Stimulated activated CD4-positive, alpha-beta T cell treated with anti-CD3 and anti-CD28 coated beads, TNF-alpha, amount 100 ng/mL, for 4 hours (primary cell): ENCODE data around the gene RNF224.
"Not testable (repeated sequence)": the region's sequence is repeated elsewhere in the genome, so short reads cannot be mapped to it uniquely, and the experiment has no call there.

Experiments used
- DNase-seq, 3 experiments: peaks; one replicate each; pipeline ENCODE4 v3.0.0-alpha.2; 2020; ENCODE audit warnings: low read depth in 3 of 3

Gene RNF224

DNA sequence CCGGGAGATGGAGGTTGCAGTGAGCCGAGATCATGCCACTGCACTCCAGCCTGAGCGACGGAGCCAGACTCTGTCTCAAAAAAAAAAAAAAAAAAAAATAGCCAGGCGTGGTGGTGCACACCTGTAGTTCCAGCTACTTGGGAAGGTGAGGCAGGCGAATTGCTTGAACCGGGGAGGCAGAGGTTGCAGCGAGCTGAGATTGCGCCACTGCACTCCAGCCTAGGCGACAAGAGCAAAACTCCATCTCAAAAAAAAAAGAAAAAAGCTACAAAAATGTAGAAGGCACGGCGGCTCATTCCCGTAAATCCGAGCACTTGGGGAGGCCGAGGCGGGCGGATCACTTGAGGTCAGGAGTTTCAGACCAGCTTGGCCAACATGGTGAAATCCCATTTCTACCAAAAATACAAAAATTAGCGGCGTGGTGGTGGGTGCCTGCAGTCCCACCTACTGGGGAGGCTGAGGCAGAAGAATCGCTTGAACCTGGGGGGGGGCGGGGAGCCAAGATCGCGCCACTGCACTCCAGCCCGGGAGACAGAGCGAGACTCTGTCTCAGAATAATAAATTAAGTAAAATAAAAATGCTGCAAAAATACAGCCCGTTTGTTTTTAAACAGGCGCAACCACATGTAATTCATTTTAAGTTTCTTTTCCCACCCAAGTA, 12.4 kb downstream of the RNF224 start:
- DNase-seq, result not testable (repeated sequence)

DNA sequence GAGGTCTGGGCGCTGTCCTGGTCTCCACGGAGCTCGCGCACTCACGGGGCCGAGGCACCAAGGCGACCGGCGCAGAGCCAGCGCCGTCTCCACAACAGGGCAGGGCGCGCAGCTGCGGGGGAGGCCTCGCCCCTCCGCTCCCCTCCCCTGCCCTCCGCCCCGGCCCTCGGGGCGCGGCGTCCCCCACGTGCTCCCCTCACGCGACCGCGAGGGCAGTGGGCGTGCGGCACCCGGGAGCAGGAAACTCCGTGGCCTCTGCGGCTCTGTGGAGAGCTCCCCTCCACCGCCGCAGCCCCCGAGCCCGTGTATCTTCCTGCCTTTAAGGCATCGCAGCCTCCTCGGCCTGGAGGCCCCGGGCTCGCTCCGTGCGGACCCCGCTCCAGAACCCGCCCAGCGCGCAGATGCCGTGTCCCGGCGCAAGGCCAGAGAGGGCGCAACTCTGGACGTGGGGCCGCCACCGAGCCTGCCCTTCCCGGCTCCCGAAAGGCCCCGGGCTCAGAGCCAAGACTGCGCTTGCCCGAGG, 13.1 kb downstream of the RNF224 start:
- peak in 2 of 3 experiments; percentile 51 to 66 for DNase-seq

DNA sequence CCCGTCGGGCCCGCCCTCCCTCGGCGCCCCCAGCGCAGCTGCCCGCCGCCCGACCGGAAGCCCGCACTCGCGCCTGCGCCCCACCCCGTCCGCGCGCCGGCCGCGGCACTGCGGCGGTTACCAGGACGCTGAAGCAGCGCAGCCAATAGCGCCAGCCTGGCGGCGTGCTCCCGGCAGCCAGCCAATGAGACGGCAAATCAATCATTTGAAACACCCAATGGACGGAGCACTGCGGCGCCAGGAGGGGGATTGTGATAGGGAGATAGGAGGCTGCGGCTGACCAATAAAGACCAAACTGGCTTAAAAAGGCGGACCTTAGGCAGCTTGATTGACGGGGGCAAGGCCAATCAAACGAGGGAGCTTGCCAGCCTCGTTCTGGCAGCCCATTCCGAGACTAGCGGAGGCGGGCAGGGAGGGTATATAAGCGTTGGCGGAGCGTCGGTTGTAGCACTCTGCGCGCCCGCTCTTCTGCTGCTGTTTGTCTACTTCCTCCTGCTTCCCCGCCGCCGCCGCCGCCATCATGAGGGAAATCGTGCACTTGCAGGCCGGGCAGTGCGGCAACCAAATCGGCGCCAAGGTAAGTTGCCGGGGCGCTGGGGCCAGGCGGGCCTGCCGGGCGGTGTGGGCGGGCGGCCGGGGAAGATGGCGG, 13.7 kb downstream of the RNF224 start, which contains the start of gene TUBB4B:
TUBB4B (plus strand) TSS at position 447 of the 649 bp plus-strand sequence; CDS start at position 521, 74 bp downstream.
- DNase-seq, result peak; percentile 86 to 96 (median 95)

DNA sequence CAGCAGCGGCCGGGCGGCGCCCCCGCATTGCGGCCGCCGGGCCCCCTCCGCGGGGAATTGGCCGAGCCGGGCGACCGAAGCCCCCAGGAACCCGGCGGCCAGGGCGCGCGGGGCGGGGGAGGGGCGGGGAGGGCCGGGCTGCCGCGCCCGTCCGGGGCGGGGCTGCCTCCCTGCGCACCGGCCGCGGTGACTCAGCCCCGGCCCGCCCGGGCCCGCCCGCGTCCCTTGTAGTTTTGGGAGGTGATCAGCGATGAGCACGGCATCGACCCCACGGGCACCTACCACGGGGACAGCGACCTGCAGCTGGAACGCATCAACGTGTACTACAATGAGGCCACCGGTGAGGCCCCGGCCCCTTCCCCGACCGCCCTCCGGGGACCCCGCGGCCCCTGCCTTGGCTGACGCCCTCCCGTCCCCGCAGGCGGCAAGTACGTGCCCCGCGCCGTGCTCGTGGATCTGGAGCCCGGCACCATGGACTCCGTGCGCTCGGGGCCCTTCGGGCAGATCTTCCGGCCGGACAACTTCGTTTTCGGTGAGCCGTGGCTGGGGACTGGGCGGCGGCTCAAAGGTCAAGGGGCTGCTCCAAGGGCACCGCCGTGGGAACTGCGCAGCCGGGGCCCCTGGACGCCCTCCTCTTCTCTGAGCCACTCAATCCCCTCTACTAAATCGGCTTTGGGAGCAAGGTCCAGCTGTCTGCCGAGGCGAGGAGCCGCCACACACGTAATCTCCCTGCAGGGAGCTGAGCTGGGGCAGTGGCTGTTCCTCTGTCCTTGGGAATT, 14.4 kb downstream of the RNF224 start:
- DNase-seq, result peak; percentile 57 to 65 (median 60)

DNA sequence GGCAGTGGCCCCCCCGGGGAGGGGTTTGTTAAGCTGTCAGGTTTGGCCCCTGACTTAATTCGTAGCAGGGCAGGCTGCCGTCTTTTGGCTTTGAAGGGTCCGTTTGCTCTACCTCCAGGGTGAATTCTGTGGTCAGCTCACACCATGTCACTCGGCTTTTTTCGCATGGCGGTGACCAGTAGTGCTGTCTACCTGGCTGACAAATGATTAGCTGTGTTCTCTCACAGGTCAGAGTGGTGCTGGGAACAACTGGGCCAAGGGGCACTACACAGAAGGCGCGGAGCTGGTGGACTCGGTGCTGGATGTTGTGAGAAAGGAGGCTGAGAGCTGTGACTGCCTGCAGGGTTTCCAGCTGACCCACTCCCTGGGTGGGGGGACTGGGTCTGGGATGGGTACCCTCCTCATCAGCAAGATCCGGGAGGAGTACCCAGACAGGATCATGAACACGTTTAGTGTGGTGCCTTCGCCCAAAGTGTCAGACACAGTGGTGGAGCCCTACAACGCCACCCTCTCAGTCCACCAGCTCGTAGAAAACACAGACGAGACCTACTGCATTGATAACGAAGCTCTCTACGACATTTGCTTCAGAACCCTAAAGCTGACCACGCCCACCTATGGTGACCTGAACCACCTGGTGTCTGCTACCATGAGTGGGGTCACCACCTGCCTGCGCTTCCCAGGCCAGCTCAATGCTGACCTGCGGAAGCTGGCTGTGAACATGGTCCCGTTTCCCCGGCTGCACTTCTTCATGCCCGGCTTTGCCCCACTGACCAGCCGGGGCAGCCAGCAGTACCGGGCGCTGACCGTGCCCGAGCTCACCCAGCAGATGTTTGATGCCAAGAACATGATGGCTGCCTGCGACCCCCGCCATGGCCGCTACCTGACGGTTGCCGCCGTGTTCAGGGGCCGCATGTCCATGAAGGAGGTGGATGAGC, 15.2 kb downstream of the RNF224 start:
- no peak for DNase-seq

DNA sequence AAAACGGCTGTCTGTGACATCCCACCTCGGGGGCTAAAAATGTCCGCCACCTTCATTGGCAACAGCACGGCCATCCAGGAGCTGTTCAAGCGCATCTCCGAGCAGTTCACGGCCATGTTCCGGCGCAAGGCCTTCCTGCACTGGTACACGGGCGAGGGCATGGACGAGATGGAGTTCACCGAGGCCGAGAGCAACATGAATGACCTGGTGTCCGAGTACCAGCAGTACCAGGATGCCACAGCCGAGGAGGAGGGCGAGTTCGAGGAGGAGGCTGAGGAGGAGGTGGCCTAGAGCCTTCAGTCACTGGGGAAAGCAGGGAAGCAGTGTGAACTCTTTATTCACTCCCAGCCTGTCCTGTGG, 15.9 kb downstream of the RNF224 start:
- DNase-seq, result not testable (repeated sequence)

DNA sequence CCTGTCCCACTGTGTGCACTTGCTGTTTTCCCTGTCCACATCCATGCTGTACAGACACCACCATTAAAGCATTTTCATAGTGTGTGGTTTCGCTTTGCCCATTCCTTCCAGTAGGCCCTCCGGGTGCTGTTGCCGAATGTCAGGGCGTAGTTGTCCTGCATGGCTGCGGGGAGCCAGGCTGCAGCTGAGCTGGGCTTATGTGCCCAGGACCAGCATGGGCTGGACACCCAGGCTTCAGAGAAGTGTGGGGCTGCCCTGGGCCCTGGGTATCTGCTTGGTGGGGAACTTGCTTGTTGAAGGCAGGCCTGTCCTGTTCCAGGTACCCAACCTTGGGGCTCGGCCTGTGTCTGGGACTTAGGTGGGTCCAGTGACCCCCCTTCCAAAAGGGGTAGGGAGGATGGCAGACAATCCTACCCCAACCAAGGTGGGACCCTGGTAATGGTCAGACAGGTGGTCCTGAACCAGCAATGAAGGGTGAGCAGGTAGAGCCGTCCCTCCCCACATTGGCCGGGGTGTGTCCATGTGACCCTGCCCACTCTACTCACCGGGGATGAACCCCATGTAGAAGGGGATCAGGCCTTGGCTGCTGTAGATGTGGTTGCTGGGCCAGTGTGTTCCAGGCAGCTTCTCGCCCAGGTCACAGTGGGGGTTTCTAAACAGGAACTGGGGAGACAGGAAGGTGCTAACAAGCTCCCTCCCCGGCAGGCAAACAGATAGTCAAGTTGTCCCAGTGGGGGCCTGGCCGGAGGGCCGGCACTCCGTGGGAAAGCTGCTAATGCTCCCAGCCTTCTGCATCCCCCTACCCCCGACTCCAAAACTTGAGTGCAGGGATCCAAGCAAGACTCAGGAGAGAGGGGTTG, 16.6 kb downstream of the RNF224 start:
- no peak for DNase-seq

DNA sequence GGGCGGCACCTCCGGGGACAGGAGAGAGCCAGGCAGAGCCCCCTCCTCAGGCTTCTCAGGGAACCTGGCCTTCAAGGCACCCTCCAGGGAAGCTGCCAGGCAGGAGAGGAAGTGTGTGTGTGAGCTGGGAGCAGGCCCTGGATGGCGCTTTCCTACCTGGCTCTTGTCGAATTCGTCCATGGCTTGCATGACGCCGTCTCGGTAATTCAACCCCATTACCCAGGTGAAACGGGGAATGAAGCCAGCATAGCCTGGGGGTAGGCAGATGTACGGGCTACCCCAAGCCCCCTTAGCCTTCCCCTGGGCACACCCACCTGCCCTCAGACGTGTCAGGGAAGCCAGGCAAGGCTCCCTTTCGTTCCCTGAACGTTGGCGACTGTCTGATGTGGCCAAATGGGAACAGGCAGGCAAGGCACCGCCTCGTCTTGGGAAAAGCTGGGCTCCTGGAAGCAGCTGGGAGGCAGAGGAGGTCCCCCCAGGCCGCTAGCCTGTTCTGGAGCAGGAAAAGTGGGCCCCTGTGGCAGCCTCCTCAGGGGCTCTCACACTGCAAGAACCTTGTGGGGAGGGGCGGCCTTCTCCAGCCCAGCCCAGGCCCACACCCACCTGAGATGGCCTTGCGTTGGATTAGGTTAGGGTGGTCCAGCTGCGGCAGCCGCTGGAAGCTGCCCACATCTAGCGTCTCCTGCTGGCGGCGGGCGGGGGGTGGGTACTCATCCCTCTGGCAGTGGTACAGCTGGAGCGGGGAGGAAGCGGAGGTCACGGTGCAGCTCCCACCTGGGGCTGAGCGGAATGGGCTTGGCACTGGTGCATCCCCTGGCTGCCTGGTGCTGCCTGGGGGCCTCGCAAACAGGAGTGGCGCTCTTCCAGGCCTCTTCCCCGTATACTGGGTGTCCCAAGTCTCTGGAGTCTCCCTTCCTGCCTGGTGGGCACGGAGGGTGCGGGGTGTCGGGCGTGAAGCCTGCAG, 17.5 kb downstream of the RNF224 start:
- no peak for DNase-seq

DNA sequence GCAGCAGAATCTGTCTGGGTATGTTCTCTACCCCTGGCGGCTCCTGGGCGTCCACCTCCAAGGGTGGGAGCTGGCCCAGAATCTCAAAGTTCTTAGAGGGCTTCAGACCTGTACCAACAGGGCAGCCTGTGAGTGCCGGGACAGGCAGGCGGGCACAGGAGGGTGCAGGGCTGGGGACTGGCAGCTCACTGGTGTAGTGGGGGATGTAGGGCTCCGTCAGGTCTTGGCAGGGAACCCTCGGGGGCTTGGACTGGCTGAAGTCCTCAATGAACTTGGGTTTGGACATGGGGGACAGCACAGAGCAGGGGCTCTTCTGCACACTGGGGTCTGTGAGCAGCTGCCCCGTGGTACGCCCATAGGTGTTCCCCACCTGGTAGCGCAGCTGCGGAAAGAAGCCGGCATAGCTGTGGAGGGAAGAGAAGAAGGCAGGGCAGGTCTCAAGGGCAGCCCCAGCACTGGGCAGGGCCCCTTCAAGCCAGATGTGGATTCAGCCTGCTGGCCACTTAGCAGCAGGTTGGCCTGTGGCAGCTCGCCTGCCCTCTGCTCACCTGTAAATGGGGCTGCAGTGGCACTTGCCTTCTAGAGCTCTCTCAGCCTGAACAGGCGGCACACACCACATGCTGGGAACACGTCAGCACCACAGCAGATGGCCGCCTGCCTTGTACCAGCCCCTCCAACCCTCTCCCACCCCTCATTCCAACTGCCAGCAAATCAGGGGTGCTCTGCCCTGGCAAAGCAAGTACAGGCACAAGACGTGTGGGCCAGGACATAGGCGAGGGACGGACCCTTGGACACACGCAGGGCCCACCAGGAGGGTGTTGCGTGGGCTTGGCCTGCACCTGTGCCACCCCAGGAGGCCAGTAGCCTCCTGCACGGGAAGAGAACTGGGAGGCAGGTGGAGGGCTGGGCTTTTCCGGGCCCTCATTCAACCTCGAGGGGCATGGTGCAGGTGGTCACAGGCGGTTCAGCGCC, 18.4 kb downstream of the RNF224 start:
- no peak for DNase-seq

DNA sequence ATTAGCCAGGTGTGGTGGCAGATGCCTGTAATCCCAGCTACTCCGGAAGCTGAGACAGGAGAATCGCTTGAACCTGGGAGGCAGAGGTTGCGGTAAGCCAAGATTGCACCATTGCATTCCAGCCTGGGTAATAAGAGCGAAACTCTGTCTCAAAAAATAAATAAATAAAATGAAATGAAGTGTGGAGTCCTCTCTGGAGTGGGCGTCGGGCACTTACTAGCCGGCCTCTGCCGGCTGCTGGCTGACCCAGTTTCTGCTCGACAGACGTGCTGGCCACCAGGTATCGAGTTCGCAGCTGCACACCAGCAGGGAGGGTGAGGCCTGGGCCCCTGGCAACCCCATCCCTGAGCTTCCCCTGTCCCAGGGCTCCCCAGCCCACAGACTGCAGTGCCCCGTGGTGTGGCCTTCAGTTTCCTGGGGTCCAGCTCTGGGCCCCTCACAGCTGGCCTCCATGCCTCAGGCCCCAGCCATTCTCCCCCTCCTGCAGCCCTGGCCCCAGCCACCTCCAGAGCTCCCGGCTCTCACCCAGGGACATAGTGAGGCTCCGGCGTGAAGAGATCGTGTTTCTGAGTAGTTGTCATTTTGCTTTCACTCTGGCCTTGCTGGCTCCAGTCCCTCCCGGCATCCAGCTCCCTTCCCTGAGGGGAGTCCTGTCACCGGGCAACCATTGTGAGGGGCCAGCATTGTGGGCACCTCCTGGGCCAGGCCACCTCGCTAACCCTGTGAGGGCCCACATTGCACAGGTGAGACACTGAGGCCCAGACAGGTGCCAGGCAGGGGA, 20.0 kb downstream of the RNF224 start:
- DNase-seq, result no peak

DNA sequence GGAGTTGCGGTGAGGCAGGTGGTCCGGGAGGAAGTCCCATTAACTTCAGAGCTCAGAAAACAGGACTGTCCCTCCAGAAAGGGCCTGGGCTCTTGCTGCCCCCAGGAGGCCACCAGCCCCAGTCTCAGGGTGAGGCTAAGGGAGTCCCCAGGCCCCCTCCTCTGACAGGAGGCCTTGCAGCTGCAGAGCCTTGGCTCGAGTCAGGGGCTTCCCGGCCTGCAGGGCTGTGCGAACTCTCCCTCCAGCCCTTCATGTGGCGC, 20.5 kb downstream of the RNF224 start:
- no peak for DNase-seq

DNA sequence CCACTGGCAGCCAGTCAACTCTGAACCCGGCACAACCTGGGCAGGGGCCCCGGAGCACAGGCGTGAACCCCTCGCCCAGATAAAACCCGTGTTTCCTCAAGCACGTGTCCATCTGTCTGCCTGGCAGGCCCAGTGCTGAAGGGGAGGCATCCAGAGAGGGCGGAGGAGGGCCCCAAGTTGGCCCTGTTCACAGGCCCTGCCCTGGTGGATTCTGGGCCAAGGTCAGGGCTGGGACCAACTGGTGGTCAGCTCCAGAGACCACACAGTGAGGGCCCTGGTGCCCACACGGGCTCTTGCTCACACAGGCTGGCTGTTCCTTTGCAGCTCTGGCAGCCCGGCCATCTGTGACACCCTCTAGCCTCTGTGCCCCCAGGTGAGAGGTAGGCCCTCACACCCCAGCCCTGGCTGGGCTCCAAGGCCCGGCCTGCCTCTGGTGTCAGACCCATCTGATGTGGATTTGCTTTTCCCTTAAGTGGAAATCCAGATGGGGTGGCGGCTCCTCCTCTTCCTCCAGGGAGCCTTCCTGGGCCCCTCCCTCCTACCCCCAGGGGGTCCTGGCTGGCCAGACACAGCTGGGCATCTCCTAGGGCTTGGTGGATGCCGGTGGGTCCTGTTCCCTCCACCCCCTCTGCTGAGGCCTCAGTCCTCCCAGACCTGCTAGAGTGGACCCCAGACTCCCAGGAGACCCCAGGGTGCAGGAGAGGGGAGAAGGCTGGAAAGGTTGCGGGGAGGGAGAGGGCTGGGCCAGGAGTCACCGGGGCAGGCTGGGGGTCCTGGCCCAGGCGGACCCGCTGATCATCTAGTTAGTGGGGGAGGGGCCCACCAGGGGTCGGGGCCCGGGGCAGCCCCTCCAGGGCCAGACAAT, 23.3 kb downstream of the RNF224 start:
- DNase-seq, result no peak

DNA sequence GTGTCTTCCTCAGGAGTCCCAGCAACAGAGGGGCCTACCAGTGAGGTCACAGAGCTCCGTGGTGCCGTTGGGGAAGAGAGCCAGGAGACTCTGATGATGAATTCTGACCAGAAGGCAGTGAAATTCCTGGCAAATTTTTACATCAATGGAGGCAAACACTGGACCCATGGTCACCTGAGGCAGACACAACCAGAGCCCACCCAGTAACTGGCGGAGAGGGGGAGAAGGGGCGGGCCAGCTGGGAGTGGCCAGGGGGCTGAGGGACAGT, 23.8 kb downstream of the RNF224 start, which contains the start of gene STPG3:
STPG3 (plus strand) TSS at position 93 of the 268 bp plus-strand sequence; CDS start at position 94, 1 bp downstream.
- no peak for DNase-seq

DNA sequence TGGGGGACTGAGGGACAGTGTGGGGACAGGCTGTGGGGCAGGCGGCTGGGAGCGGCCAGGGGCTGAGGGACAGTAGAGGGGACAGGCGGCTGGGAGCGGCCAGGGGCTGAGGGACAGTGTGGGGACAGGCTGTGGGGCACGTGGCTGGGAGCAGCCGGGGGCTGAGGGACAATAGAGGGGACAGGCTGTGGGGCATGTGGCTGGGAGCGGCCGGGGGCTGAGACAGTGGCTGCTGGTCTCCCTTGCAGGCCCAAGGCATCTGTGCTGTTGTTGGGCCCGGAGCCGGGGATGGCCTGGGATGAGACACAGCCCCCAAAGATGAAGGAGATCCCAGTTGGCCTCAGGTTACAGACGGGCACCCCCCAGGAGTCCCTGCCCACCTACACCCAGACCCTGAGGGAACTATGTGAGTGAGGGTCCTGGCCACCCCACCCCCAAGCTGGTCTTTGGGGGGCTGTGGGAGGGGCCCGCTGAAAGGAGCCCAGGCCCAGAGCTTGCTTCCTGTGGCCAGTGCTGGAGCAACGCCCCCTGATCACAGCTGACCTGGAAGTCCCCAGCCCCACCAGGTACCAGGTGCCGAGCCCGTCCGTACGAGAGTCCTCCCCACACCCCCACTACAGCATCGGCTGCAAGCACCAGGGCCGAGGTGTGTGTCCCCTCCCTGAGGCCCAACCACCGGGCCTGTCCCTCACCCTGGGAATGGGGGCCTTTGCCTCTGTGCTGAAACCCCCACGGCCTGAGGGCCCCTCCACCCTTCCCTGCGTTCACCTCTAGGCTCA, 24.4 kb downstream of the RNF224 start:
- no peak for DNase-seq

DNA sequence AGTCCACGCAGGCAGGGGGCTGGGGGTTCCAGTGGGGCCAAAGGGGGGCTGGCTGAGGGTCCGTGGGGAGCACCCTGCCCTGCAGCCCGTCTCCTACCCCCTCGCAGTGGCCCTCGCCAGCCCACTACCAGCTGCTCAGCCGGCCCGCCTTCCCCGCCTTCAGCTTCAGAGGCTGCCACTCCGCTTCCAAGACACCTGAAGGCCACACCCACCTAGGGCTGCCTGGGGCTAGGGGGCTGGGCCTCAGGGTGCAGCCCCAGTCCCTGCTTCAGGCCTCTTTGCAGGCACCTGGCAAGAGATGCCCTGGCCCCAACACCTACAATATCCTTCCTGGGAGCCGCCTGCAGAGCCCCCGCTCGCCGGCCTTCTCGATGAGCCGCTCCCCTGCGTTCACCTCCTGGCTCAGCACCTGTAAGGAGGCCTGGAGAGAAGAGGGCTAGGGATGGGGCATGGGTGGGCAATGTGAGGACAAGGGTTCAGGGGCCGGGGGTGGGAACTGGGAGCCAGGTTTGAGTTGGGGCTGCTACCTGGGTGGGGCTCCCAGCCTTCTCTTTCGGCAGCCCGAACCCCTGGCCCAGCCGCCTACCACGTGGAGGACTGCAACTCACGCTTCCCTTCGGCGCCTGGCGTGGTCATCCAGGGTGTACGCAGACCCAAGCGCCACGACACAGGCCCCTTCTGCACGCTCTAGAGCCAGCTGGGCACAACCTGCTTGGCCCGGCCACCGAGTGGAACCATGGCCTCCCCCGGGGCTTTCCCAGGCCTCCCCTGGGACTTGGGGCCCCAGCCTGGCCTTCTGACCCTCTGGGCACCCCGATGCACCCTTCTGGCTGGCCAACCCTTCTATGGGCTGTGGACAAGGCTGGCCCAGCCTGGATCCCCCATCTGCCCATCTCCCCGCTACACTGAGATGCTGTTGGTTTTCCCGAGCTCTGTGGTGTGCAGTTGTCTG, 25.5 kb downstream of the RNF224 start:
- DNase-seq, result no peak
